Hepatocyte (in vitro differentiated cells): ENCODE measurements around the gene FBXL17. TPM values are rescaled to one million over a fixed set of nuclear protein-coding genes. Genes with fewer than 3 reads are reported as not detected.

Experiments used
- DNase-seq: peaks from one replicate; pipeline ENCODE4 v3.0.0-alpha.2; 2016; ENCODE audit warnings: low spot score
- H2AFZ ChIP-seq: fragments of 200-600 bp; sonication (generic); 2 replicates; pipeline ENCODE4 v1.6.0; 2016; ENCODE audit warnings: antibody characterized with exemption, mild to moderate bottlenecking
- H3K27ac ChIP-seq: fragments of 200-600 bp; sonication (generic); 2 replicates; pipeline ENCODE4 v1.5.1; 2016; ENCODE audit warnings: mild to moderate bottlenecking
- H3K27me3 ChIP-seq: fragments of 200-600 bp; sonication (generic); 2 replicates; pipeline ENCODE4 v1.6.1; 2016
- H3K36me3 ChIP-seq: fragments of 200-600 bp; sonication (generic); replicated peaks from 2 replicates; pipeline ENCODE4 v1.5.1; 2016; ENCODE audit warnings: low read depth; ENCODE audit not compliant: insufficient read depth
- H3K4me1 ChIP-seq: fragments of 200-600 bp; sonication (generic); 2 replicates; pipeline ENCODE4 v1.5.1; 2016; ENCODE audit warnings: mild to moderate bottlenecking, moderate library complexity; ENCODE audit not compliant: insufficient read depth
- H3K4me2 ChIP-seq: fragments of 200-600 bp; sonication (generic); 2 replicates; pipeline ENCODE4 v1.6.0; 2016
- H3K4me3 ChIP-seq: fragments of 200-600 bp; sonication (generic); 2 replicates; pipeline ENCODE4 v1.5.1; 2016; ENCODE audit warnings: mild to moderate bottlenecking
- H3K79me2 ChIP-seq: fragments of 200-600 bp; sonication (generic); 2 replicates; pipeline ENCODE4 v1.6.0; 2017; ENCODE audit warnings: mild to moderate bottlenecking
- H3K9me2 ChIP-seq: fragments of 200-600 bp; sonication (generic); replicated peaks from 2 replicates; pipeline ENCODE4 v1.6.0; 2017; ENCODE audit warnings: mild to moderate bottlenecking; ENCODE audit not compliant: insufficient read depth
- H3K9me3 ChIP-seq: fragments of 200-600 bp; sonication (generic); 2 replicates; pipeline ENCODE4 v1.5.1; 2016; ENCODE audit warnings: low read depth, mild to moderate bottlenecking
- H4K20me1 ChIP-seq: fragments of 200-600 bp; sonication (generic); 2 replicates; pipeline ENCODE4 v1.6.0; 2016; ENCODE audit warnings: mild to moderate bottlenecking; ENCODE audit not compliant: insufficient read depth, poor library complexity, severe bottlenecking
- CTCF ChIP-seq: fragments of 200-600 bp; sonication (generic); IDR thresholded peaks from 2 replicates; pipeline ENCODE4 v1.5.1; 2016; ENCODE audit warnings: antibody characterized with exemption, mild to moderate bottlenecking; ENCODE audit not compliant: poor library complexity
- EZH2 ChIP-seq: fragments of 200-600 bp; sonication (generic); IDR thresholded peaks from 2 replicates; pipeline ENCODE4 v1.6.1; 2016; ENCODE audit warnings: antibody characterized with exemption, mild to moderate bottlenecking, borderline replicate concordance
- EZH2phosphoT487 ChIP-seq: fragments of 200-600 bp; sonication (generic); IDR thresholded peaks from one replicate; pipeline ENCODE4 v1.6.1; 2018; ENCODE audit warnings: antibody characterized with exemption, mild to moderate bottlenecking, low read depth, moderate library complexity; ENCODE audit not compliant: unreplicated experiment, severe bottlenecking
- WGBS: methylation state at CpG from one replicate; pipeline ENCODE4 v1.1.6; 2016; ENCODE audit warnings: low lambda C conversion rate; ENCODE audit errors: missing lambda C conversion rate; 5-methylcytosine and 5-hydroxymethylcytosine counted together
- polyA plus RNA-seq: library from polyadenylated mRNA; unstranded; fragments of >200 nt; fragmentation: Nextera tagmentation; extraction: Ambion mirVana; gene quantifications from 2 replicates; pipeline ENCODE4 v1.2.1, GENCODE V29; 2016
- total RNA-seq: library from RNA; depleted of rRNA; stranded (reverse); fragments of >200 nt; gene quantifications from 2 replicates; pipeline ENCODE4 v1.2.3, GENCODE V29; 2014

The FBXL17 gene
- total and polyA plus RNA-seq, 2 experiments from 2014 or later, result 12.5 to 18.2 TPM

- H3K36me3 ChIP-seq, result no peaks in the 10 kb centered on the region
- H3K9me3 ChIP-seq, result no peaks in the 10 kb centered on the region
- H2AFZ ChIP-seq, result no peak overlapping the region
- no peak overlapping the region for H3K4me3 ChIP-seq
- H3K27me3 ChIP-seq, result no peaks in the 10 kb centered on the region
- H3K79me2 ChIP-seq, result no peaks in the 10 kb centered on the region
- no peak overlapping the region for H3K4me2 ChIP-seq
- no peak for TF ChIP-seq EZH2
- TF ChIP-seq EZH2phosphoT487, result no peak
- TF ChIP-seq CTCF, result no peak
- no peak overlapping the region for H3K27ac ChIP-seq
- H3K9me2 ChIP-seq, result no peaks in the 10 kb centered on the region
- DNase-seq, result peak; percentile 11
- 67% methylated on average over 4 of the region's 4 CpGs for WGBS
- H4K20me1 ChIP-seq, result no peaks in the 10 kb centered on the region
- H3K4me1 ChIP-seq, result no peaks in the 10 kb centered on the region
Observed at GRCh38 chr5:108216890-108217289, 165.0 kb downstream of the FBXL17 start.

GRCh38 chr5:108214857-108215256 is 167.0 kb downstream of the FBXL17 start:
- DNase-seq, result no peak
- Histone ChIP-seq H4K20me1 (no peaks in the 10 kb centered on the region), H3K4me2 (no peak overlapping the region), H3K36me3 (no peaks in the 10 kb centered on the region), H3K4me1 (no peaks in the 10 kb centered on the region), H3K79me2 (no peaks in the 10 kb centered on the region), H2AFZ (no peak overlapping the region), H3K9me2 (no peaks in the 10 kb centered on the region), H3K9me3 (no peaks in the 10 kb centered on the region), H3K4me3 (no peak overlapping the region), H3K27ac (no peak overlapping the region), H3K27me3 (no peaks in the 10 kb centered on the region)
- TF ChIP-seq EZH2phosphoT487, result no peak
- TF ChIP-seq CTCF, result no peak
- TF ChIP-seq EZH2, result no peak

GRCh38 chr5:108212775-108213346 is 169.0 kb downstream of the FBXL17 start:
- Histone ChIP-seq H3K9me2 (no peaks in the 10 kb centered on the region), H4K20me1 (no peaks in the 10 kb centered on the region), H3K9me3 (no peaks in the 10 kb centered on the region), H3K27me3 (no peaks in the 10 kb centered on the region), H3K4me1 (no peaks in the 10 kb centered on the region), H3K36me3 (no peaks in the 10 kb centered on the region), H3K4me2 (no peak overlapping the region), H2AFZ (no peak overlapping the region), H3K79me2 (no peaks in the 10 kb centered on the region), H3K4me3 (no peak overlapping the region), H3K27ac (no peak overlapping the region)
- 52% methylated on average over 3 of the region's 3 CpGs for WGBS
- peak; percentile 52 for DNase-seq
- TF ChIP-seq CTCF, result no peak

- Histone ChIP-seq H3K36me3 (no peaks in the 10 kb centered on the region), H3K27ac (no peak overlapping the region), H3K27me3 (no peaks in the 10 kb centered on the region), H3K4me1 (no peaks in the 10 kb centered on the region), H4K20me1 (no peaks in the 10 kb centered on the region), H2AFZ (no peak overlapping the region), H3K4me3 (no peak overlapping the region), H3K9me2 (no peaks in the 10 kb centered on the region), H3K9me3 (no peaks in the 10 kb centered on the region), H3K4me2 (no peak overlapping the region), H3K79me2 (no peaks in the 10 kb centered on the region)
- TF ChIP-seq EZH2 (no peak), EZH2phosphoT487 (no peak), CTCF (no peak)
- WGBS, result 93% methylated on average over 2 of the region's 2 CpGs
- DNase-seq, result no peak
Observed at GRCh38 chr5:108206707-108207106, 175.2 kb downstream of the FBXL17 start.
